Measurements from ENCODE around the gene DOCK2. TPM values are rescaled to one million over a fixed set of nuclear protein-coding genes. Genes with fewer than 3 reads are reported as not detected.

Gene DOCK2
- polyA plus RNA-seq, 3 donors, result 57.5 to 178 (median 115) TPM

DNA sequence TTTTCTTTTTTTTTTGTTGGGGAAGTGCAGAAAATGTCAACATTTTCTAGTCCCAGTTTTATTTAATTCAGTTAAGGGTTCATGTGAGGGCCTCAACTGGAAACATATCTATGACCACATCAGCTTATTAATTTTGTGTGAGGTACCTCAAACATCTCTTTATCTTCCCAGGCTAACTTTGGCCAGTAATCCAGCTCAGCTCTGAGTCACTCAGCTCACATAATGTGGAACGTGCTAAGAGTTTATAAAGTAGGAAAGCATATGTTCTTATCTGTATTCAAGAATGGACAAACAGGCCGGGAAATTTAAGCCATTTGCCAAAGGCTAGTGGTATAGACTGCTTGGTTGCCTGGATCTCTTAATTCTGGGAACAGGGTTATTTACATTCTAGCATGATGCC lies 224.9 kb downstream of the DOCK2 start:
- TF ChIP-seq, protein P1, sequence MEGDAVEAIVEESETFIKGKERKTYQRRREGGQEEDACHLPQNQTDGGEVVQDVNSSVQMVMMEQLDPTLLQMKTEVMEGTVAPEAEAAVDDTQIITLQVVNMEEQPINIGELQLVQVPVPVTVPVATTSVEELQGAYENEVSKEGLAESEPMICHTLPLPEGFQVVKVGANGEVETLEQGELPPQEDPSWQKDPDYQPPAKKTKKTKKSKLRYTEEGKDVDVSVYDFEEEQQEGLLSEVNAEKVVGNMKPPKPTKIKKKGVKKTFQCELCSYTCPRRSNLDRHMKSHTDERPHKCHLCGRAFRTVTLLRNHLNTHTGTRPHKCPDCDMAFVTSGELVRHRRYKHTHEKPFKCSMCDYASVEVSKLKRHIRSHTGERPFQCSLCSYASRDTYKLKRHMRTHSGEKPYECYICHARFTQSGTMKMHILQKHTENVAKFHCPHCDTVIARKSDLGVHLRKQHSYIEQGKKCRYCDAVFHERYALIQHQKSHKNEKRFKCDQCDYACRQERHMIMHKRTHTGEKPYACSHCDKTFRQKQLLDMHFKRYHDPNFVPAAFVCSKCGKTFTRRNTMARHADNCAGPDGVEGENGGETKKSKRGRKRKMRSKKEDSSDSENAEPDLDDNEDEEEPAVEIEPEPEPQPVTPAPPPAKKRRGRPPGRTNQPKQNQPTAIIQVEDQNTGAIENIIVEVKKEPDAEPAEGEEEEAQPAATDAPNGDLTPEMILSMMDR (IDR thresholded peaks at IDR 0.05), result no peak
- no peak for DNase-seq
- intact Hi-C loops (cut with micrococcal nuclease), result no loop called here
- Mint-ChIP-seq H3K4me1 (peaks cover 23% of the 10 kb centered on the region), H3K4me3 (no peak overlapping the region), H3K9me3 (no peaks in the 10 kb centered on the region), H3K27me3 (ENCODE audit: low read depth in 3 of 3) (no peaks in the 10 kb centered on the region), H3K36me3 (peaks cover 48 to 71% of the 10 kb centered on the region in 2 donors), H3K27ac (no peak overlapping the region)
- Histone ChIP-seq H3K9me3 (replicated peaks in 1 of 2; ENCODE audit: control insufficient read depth in 1 of 2, insufficient read depth in 1 of 2, low read length in 2 of 2) (no peaks in the 10 kb centered on the region), H3K9ac (ENCODE audit: insufficient read depth, low read length, poor library complexity, severe bottlenecking) (no peak overlapping the region), H3K4me2 (replicated peaks; ENCODE audit: extremely low read depth, low read length, poor library complexity, severe bottlenecking) (no peak overlapping the region), H3K36me3 (replicated peaks in 1 of 2; ENCODE audit: control insufficient read depth in 1 of 2, insufficient read depth in 2 of 2, low read length in 2 of 2) (peaks cover 15 to 74% of the 10 kb centered on the region in 2 donors), H3K79me2 (ENCODE audit: insufficient read depth, low read length) (peaks cover 80% of the 10 kb centered on the region), H4K20me1 (ENCODE audit: insufficient read depth, low read length) (peaks cover 100% of the 10 kb centered on the region), H3K4me3 (replicated peaks in 1 of 3; ENCODE audit: low read depth in 2 of 3, low read length in 3 of 3) (no peak overlapping the region), H3K27me3 (ENCODE audit: control insufficient read depth in 2 of 2, insufficient read depth in 2 of 2, low read length in 2 of 2) (no peaks in the 10 kb centered on the region), H2AFZ (ENCODE audit: insufficient read depth, low read depth, low read length, poor library complexity, severe bottlenecking) (no peak overlapping the region), H3K4me1 (ENCODE audit: control insufficient read depth in 1 of 2, insufficient read depth in 2 of 2, low read length in 2 of 2) (no peaks in the 10 kb centered on the region), H3K27ac (ENCODE audit: low read depth in 1 of 2, low read length in 2 of 2) (no peak overlapping the region)
- WGBS (ENCODE audit: insufficient coverage), result no CpG with 5 or more reads among the region's 2 CpGs

DNA sequence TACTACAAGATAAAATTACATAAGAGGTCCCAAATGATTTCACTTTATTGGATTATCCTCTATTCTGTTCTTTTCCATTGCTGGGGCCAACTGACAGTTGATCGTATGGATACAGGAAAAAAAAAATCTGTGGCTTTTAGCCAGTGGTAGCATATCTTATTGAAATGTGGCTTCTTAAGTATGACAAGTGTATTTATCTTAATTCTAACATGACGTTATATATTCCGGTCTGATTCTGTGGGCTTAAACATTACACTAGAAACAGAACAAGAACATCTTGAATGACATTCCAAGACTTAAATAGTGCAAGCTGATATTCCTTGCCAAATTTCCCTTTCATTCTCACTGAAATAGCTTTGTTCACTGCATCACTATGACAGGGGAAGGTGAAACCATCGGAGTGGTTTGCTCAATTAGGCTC lies 225.3 kb downstream of the DOCK2 start:
- Histone ChIP-seq H3K9ac (ENCODE audit: insufficient read depth, low read length, poor library complexity, severe bottlenecking) (no peak overlapping the region), H3K9me3 (replicated peaks in 1 of 2; ENCODE audit: control insufficient read depth in 1 of 2, insufficient read depth in 1 of 2, low read length in 2 of 2) (no peaks in the 10 kb centered on the region), H3K36me3 (replicated peaks in 1 of 2; ENCODE audit: control insufficient read depth in 1 of 2, insufficient read depth in 2 of 2, low read length in 2 of 2) (peaks cover 18 to 74% of the 10 kb centered on the region in 2 donors), H3K27ac (ENCODE audit: low read depth in 1 of 2, low read length in 2 of 2) (no peak overlapping the region), H3K4me3 (replicated peaks in 1 of 3; ENCODE audit: low read depth in 2 of 3, low read length in 3 of 3) (no peak overlapping the region), H3K4me1 (ENCODE audit: control insufficient read depth in 1 of 2, insufficient read depth in 2 of 2, low read length in 2 of 2) (no peaks in the 10 kb centered on the region), H3K4me2 (replicated peaks; ENCODE audit: extremely low read depth, low read length, poor library complexity, severe bottlenecking) (no peak overlapping the region), H3K27me3 (ENCODE audit: control insufficient read depth in 2 of 2, insufficient read depth in 2 of 2, low read length in 2 of 2) (no peaks in the 10 kb centered on the region), H3K79me2 (ENCODE audit: insufficient read depth, low read length) (peaks cover 80% of the 10 kb centered on the region), H2AFZ (ENCODE audit: insufficient read depth, low read depth, low read length, poor library complexity, severe bottlenecking) (no peak overlapping the region), H4K20me1 (ENCODE audit: insufficient read depth, low read length) (peaks cover 100% of the 10 kb centered on the region)
- Mint-ChIP-seq H3K27me3 (ENCODE audit: low read depth in 3 of 3) (no peaks in the 10 kb centered on the region), H3K27ac (no peak overlapping the region), H3K9me3 (no peaks in the 10 kb centered on the region), H3K36me3 (peaks cover 47 to 71% of the 10 kb centered on the region in 2 donors), H3K4me1 (peaks cover 23% of the 10 kb centered on the region), H3K4me3 (no peak overlapping the region)
- no CpG with 5 or more reads among the region's 4 CpGs for WGBS (ENCODE audit: insufficient coverage)
- no peak for DNase-seq
- TF ChIP-seq, protein P1 (IDR thresholded peaks at IDR 0.05), result no peak
- intact Hi-C loops (cut with micrococcal nuclease), result no loop called here

Measured in CD14-positive monocyte (primary cell).